Right ventricle myocardium inferior (tissue), 1 donor: ENCODE data around the gene PHOX2B. TPM values are rescaled to one million over a fixed set of nuclear protein-coding genes. Genes with fewer than 3 reads are reported as not detected.
"Not testable (repeated sequence)": the region's sequence is repeated elsewhere in the genome, so short reads cannot be mapped to it uniquely, and the experiment has no call there.

ENCODE experiments used
- ATAC-seq: fragments of 200-7000 bp; cut with Tn5 transposase; one replicate; pipeline ENCODE4 v1.9.1; 2020; ENCODE audit warnings: mild to moderate bottlenecking, moderate library complexity
- DNase-seq: peaks from one replicate; pipeline ENCODE4 v3.0.0; 2021; ENCODE audit errors: missing footprints
- intact Hi-C: fragments of 100-400 bp; cut with DNase I; formaldehyde crosslinking; loops from one replicate; pipeline ENCODE4 v1.11.0; 2022
- total RNA-seq: library from RNA; stranded (reverse); fragmentation: NEBNext Ultra II Directional; extraction: Animal tissue kit (Norgen Biotek cat#: 25700); gene quantifications from one replicate; pipeline ENCODE4 v1.2.1, GENCODE V29; 2021
- donor health status: DM: no; HTN: yes; CAD: no; lungs with severe emphysema.

PHOX2B gene
- total RNA-seq, 1 donor from 2014 or later: not detected

GRCh38 chr4:41722181-41722580 is 26.3 kb downstream of the PHOX2B start:
- no peak for DNase-seq
- intact Hi-C loops: no loop called here

GRCh38 chr4:41719417-41719816 is 29.1 kb downstream of the PHOX2B start:
- DNase-seq: no peak
- no peak for ATAC-seq
- intact Hi-C loops: no loop called here

More at GRCh38 chr4:41722181-41722580, 26.3 kb downstream of the PHOX2B start:
- no peak for ATAC-seq

GRCh38 chr4:41718907-41719306 is 29.6 kb downstream of the PHOX2B start:
- no peak for ATAC-seq
- intact Hi-C loops: no loop called here
- no peak for DNase-seq

GRCh38 chr4:41715155-41715554 is 33.4 kb downstream of the PHOX2B start:
- ATAC-seq: no peak
- intact Hi-C loops: no loop called here

GRCh38 chr4:41714364-41715000 is 34.0 kb downstream of the PHOX2B start:
- DNase-seq (no peak), ATAC-seq (no peak)
- intact Hi-C loops: no loop called here

More at GRCh38 chr4:41715155-41715554, 33.4 kb downstream of the PHOX2B start:
- no peak for DNase-seq

- intact Hi-C loops: no loop called here
- ATAC-seq (no peak), DNase-seq (no peak)
Observed at GRCh38 chr4:41713768-41714167, 34.8 kb downstream of the PHOX2B start.

GRCh38 chr4:41712425-41712824 is 36.1 kb downstream of the PHOX2B start:
- no peak for DNase-seq
- intact Hi-C loops: no loop called here
- ATAC-seq: no peak

- DNase-seq, intact Hi-C loops, ATAC-seq: not testable (repeated sequence)
Observed at GRCh38 chr4:41711654-41712053, 36.9 kb downstream of the PHOX2B start.

GRCh38 chr4:41709844-41710481 is 38.6 kb downstream of the PHOX2B start:
- DNase-seq: no peak
- intact Hi-C loops: no loop called here
- no peak for ATAC-seq

- no peak for DNase-seq
- ATAC-seq: no peak
- intact Hi-C loops: no loop called here
Observed at GRCh38 chr4:41703785-41704184, 44.7 kb downstream of the PHOX2B start.

- ATAC-seq (no peak), DNase-seq (no peak)
- intact Hi-C loops: no loop called here
Observed at GRCh38 chr4:41702770-41703169, 45.8 kb downstream of the PHOX2B start.

GRCh38 chr4:41701983-41702382 is 46.5 kb downstream of the PHOX2B start:
- ATAC-seq (no peak), DNase-seq (no peak)
- intact Hi-C loops: no loop called here

GRCh38 chr4:41696763-41697162 is 51.8 kb downstream of the PHOX2B start:
- intact Hi-C loops: no loop called here
- ATAC-seq (no peak), DNase-seq (no peak)

GRCh38 chr4:41696131-41696530 is 52.4 kb downstream of the PHOX2B start:
- intact Hi-C loops: no loop called here
- ATAC-seq (no peak), DNase-seq (no peak)

Other genes starting within 250 kb of the PHOX2B start
- 294 TPM for gene LIMCH1, start 210.6 kb downstream of the PHOX2B start, total RNA-seq
- gene TMEM33, start 186.7 kb upstream of the PHOX2B start, total RNA-seq: 21.5 TPM
- 0.24 TPM for gene DCAF4L1, start 233.0 kb upstream of the PHOX2B start, total RNA-seq
- 74.8 TPM for gene SLC30A9, start 241.8 kb upstream of the PHOX2B start, total RNA-seq